ENCODE results near the gene CFB.

The CFB gene

DNA sequence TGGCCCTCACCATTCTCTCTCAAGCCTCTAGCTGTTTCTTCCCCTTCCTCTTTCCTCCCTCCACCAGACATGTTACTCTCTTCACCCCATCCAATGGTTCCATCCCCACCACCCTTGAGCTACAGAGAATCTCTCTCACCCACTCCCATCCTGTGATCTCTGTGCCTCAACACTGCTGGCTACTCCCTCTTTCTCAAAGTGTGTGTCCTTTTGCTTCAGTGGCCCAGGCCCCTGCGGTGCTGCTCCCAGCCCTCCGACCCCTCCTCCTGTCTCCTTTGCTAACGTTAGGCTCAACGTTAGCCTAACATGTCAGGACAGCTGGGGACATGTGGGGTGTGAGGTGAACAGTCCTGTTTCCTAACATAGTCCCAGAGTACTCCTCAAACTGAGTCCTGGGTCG is 7.0 kb downstream of the CFB start:
- peaks cover 15 to 68% of the 10 kb centered on the region in 2 experiments for H3K36me3 ChIP-seq (ENCODE audit: control insufficient read depth in 2 of 2, insufficient read depth in 1 of 2, low read length in 2 of 2)
- no peak overlapping the region for H3K27ac ChIP-seq (ENCODE audit: extremely low read depth, low read depth, low read length)
- ChIA-PET POLR2A (interaction anchor here (0.6 to 4.2 kb wide), 12 partner anchors 13 to 292 kb away, joined by 3 to 22 read pairs (median 4); partner anchors contain the start of genes C6orf47, DXO, EHMT2 and HSPA1B), CTCF (interaction anchor here (0.7 to 3.3 kb wide), 36 partner anchors 9 to 868 kb away, joined by 3 to 70 read pairs (median 6); partner anchors contain the start of genes DXO, EGFL8, EHMT2 and LY6G5C)
- no peak overlapping the region for H3K4me3 ChIP-seq (ENCODE audit: low read depth, low read length)
- H3K4me1 ChIP-seq (ENCODE audit: control insufficient read depth, insufficient read depth, low read length): no peaks in the 10 kb centered on the region; the same call in 1 of the 2 replicates
- TF ChIP-seq ZNF548 (tag by site-specific recombination; IDR thresholded peaks at IDR 0.05) (no peak), HOXC10 (CRISPR knock-in tag; IDR thresholded peaks at IDR 0.05) (no peak), ZNF366 (tag by site-specific recombination; conservative IDR thresholded peaks at IDR 0.05) (0 out of 2 replicates have a peak, but pooled peaks have one; percentile 26)
- TF ChIP-seq, protein P1, sequence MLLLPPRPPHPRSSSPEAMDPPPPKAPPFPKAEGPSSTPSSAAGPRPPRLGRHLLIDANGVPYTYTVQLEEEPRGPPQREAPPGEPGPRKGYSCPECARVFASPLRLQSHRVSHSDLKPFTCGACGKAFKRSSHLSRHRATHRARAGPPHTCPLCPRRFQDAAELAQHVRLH (tag by site-specific recombination; IDR thresholded peaks at IDR 0.05): no peak
- H3K9me3 ChIP-seq (ENCODE audit: control insufficient read depth, insufficient read depth, low read depth, low read length): no peaks in the 10 kb centered on the region

DNA sequence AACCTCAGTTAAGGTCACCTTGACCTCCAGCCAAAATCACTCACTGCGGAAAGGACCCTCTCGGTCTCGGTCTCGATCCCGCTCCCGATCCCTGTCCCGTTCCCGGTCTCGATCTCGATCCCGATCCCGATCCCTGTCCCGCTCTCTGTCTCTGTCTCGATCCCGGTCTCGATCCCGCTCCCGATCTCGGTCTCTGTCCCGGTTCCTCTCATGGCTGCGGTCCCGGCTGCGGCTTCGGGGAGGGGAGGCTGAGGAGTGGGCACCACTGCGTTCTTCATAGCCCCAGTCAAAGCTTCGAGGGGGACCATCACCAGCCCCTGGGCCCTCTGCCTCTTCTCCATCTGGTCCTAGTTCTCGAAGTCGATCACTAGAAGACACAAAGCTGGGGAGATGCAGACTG is 8.6 kb downstream of the CFB start:
- TF ChIP-seq HOXD13 (CRISPR knock-in tag; IDR thresholded peaks at IDR 0.05; ENCODE audit: borderline replicate concordance) (no peak), ZNF248 (tag by site-specific recombination; IDR thresholded peaks at IDR 0.05) (no peak), ZNF549 (tag by site-specific recombination; IDR thresholded peaks at IDR 0.05) (no peak), ZSCAN30 (tag by site-specific recombination; IDR thresholded peaks at IDR 0.05) (no peak), ZBTB1 (tag by site-specific recombination; IDR thresholded peaks at IDR 0.05) (no peak), ZBTB7A (tag by site-specific recombination; IDR thresholded peaks at IDR 0.05; ENCODE audit: low read depth) (no peak), ZNF24 (tag by site-specific recombination; IDR thresholded peaks at IDR 0.05) (no peak)
- TF ChIP-seq, protein P2, sequence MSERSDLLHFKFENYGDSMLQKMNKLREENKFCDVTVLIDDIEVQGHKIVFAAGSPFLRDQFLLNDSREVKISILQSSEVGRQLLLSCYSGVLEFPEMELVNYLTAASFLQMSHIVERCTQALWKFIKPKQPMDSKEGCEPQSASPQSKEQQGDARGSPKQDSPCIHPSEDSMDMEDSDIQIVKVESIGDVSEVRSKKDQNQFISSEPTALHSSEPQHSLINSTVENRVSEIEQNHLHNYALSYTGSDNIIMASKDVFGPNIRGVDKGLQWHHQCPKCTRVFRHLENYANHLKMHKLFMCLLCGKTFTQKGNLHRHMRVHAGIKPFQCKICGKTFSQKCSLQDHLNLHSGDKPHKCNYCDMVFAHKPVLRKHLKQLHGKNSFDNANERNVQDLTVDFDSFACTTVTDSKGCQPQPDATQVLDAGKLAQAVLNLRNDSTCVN (tag by site-specific recombination; optimal IDR thresholded peaks at IDR 0.05): no peak
- TF ChIP-seq, protein P3, sequence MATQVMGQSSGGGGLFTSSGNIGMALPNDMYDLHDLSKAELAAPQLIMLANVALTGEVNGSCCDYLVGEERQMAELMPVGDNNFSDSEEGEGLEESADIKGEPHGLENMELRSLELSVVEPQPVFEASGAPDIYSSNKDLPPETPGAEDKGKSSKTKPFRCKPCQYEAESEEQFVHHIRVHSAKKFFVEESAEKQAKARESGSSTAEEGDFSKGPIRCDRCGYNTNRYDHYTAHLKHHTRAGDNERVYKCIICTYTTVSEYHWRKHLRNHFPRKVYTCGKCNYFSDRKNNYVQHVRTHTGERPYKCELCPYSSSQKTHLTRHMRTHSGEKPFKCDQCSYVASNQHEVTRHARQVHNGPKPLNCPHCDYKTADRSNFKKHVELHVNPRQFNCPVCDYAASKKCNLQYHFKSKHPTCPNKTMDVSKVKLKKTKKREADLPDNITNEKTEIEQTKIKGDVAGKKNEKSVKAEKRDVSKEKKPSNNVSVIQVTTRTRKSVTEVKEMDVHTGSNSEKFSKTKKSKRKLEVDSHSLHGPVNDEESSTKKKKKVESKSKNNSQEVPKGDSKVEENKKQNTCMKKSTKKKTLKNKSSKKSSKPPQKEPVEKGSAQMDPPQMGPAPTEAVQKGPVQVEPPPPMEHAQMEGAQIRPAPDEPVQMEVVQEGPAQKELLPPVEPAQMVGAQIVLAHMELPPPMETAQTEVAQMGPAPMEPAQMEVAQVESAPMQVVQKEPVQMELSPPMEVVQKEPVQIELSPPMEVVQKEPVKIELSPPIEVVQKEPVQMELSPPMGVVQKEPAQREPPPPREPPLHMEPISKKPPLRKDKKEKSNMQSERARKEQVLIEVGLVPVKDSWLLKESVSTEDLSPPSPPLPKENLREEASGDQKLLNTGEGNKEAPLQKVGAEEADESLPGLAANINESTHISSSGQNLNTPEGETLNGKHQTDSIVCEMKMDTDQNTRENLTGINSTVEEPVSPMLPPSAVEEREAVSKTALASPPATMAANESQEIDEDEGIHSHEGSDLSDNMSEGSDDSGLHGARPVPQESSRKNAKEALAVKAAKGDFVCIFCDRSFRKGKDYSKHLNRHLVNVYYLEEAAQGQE (tag by site-specific recombination; IDR thresholded peaks at IDR 0.05): no peak
- ChIA-PET POLR2A (interaction anchor here (0.6 kb wide), 1 partner anchor 36 kb away, joined by 3 read pairs; no protein-coding TSS in a partner anchor), CTCF (interaction anchor here (0.7 kb wide), 2 partner anchors 25 to 412 kb away, joined by 3 read pairs; no protein-coding TSS in a partner anchor)
- no peaks in the 10 kb centered on the region for H3K9me3 ChIP-seq (ENCODE audit: control insufficient read depth, insufficient read depth, low read depth, low read length)
- no peak overlapping the region for H3K4me3 ChIP-seq (ENCODE audit: low read depth, low read length)
- H3K36me3 ChIP-seq (ENCODE audit: control insufficient read depth in 2 of 2, insufficient read depth in 1 of 2, low read length in 2 of 2): peaks cover 15 to 68% of the 10 kb centered on the region in 2 experiments
- no peak overlapping the region for H3K27ac ChIP-seq (ENCODE audit: extremely low read depth, low read depth, low read length)
- no peaks in the 10 kb centered on the region; the same call in 1 of the 2 replicates for H3K4me1 ChIP-seq (ENCODE audit: control insufficient read depth, insufficient read depth, low read length)

DNA sequence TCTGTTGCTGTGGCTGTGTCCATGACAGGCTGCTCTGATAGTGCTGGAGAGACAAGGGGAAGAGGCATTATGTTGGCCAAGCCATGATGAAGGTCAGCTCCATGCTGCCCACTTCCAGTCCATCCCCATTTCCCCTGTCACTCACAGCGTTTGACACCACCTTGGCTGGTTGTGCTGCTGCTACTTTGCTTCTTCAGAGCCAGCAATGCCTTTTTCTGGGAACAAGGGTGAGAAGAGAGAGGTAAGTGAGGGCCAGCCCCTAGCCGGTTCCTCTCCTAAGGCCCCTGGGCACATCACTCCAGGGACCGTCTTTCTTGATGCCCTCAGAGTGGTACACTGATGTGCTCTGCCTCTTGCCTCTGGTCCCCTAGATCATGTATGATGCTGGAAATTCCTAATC is 10.9 kb downstream of the CFB start:
- TF ChIP-seq, protein P4, sequence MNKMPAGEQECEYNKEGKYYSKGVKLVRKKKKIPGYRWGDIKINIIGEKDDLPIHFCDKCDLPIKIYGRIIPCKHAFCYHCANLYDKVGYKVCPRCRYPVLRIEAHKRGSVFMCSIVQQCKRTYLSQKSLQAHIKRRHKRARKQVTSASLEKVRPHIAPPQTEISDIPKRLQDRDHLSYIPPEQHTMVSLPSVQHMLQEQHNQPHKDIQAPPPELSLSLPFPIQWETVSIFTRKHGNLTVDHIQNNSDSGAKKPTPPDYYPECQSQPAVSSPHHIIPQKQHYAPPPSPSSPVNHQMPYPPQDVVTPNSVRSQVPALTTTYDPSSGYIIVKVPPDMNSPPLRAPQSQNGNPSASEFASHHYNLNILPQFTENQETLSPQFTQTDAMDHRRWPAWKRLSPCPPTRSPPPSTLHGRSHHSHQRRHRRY (tag by site-specific recombination; IDR thresholded peaks at IDR 0.05): no peak
- TF ChIP-seq ZNF133 (tag by site-specific recombination; IDR thresholded peaks at IDR 0.05) (no peak), ZNF146 (tag by site-specific recombination; IDR thresholded peaks at IDR 0.05) (no peak), MZF1 (tag by site-specific recombination; IDR thresholded peaks at IDR 0.05; ENCODE audit: borderline replicate concordance) (no peak), ZNF660 (tag by site-specific recombination; IDR thresholded peaks at IDR 0.05) (no peak), ZIC2 (tag by site-specific recombination; IDR thresholded peaks at IDR 0.05) (no peak), ZFP3 (tag by site-specific recombination; IDR thresholded peaks at IDR 0.05; ENCODE audit: low read depth) (no peak), SP3 (tag by site-specific recombination; IDR thresholded peaks at IDR 0.05) (no peak), ZNF530 (tag by site-specific recombination; IDR thresholded peaks at IDR 0.05; ENCODE audit: low read depth) (no peak), GLIS2 (tag by site-specific recombination; IDR thresholded peaks at IDR 0.05) (no peak), ZNF548 (tag by site-specific recombination; IDR thresholded peaks at IDR 0.05) (no peak), SCRT2 (tag by site-specific recombination; IDR thresholded peaks at IDR 0.05) (no peak), IKZF3 (tag by site-specific recombination; IDR thresholded peaks at IDR 0.05) (no peak)
- Histone ChIP-seq H3K4me1 (ENCODE audit: control insufficient read depth, insufficient read depth, low read length) (no peaks in the 10 kb centered on the region; the same call in 1 of the 2 replicates), H3K9me3 (ENCODE audit: control insufficient read depth, insufficient read depth, low read depth, low read length) (no peaks in the 10 kb centered on the region), H3K27ac (ENCODE audit: extremely low read depth, low read depth, low read length) (no peak overlapping the region), H3K4me3 (ENCODE audit: low read depth, low read length) (no peak overlapping the region), H3K36me3 (ENCODE audit: control insufficient read depth in 2 of 2, insufficient read depth in 1 of 2, low read length in 2 of 2) (peaks cover 15 to 75% of the 10 kb centered on the region in 2 experiments)
- ChIA-PET CTCF (interaction anchor here (0.7 to 1.2 kb wide), 3 partner anchors 34 to 279 kb away, joined by 3 to 4 read pairs (median 4); no protein-coding TSS in a partner anchor), POLR2A (interaction anchor here (4.8 kb wide), 1 partner anchor 15 kb away, joined by 64 read pairs; the partner anchor contains the start of gene DXO)

Data from HEK293 (cell line).